NCI-H146 treated with DMSO at 0.1 percent for 48 hours (cell line): ENCODE results near the gene LYVE1.

Experiments
- DNase-seq: peaks from one replicate; lab custom pipeline; 2025; ENCODE audit not compliant: unreplicated experiment; lab: John Stamatoyannopoulos, UW

Gene LYVE1

DNA sequence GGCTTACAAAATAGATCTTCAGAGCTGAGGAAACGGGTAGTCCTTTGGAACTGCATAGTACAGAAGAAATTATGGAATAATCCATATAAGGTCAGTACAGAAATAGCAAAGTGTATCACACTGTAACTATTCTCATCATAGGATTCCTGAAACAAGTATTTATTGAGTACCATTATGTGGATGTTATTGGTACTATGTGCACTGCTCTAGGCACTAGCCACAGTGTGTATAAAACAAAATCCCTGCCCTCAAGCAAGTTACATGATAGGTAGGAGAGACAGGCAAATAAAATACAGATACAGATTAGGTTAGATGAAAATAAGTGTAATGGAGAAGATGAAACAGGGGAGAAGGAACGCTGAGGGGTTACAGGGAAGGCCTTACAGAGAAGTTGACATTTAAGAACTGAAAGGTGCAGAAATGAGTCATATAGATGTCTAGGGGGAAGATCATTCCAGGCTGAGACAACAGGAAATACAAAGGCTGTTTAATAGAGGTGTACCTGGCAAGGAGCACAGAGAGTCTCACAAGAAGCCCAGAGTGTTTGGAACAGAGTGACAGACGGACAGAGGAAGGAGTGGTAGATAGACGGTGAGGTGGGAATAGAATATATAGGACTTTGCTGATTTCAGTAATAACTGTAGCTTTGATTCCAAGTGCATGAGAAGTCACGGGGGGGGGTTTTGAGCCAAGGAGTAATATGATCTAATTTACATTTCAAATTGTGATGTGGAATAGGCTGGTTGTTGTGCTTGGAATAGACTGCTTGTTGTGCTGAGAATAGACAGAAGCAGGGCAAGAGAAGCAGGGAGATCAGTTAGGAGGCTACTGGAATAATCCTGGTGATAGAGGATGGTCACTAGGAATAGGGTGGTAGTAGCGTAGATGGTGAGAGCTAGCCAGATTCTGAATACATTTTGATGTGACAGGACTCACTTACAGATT is 41.2 kb downstream of the LYVE1 start:
- DNase-seq = no peak

DNA sequence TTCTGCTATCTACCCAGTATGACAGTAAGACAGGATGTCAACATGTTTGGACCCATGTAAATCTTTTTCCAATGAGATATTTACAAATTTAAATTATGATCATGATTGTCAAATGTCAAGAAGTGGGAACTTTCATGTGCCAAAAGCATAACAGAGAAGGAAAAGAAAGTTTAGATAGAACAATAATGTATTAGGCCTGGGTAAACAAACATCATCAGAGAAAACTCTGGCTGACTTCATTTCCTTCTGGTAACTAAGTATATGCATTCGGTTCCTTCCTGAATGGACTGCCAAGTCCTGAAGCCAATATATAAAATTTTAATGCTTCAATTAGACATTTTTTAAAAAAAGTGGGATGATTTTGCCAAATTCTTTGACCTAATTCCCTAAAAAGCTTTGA is 44.0 kb downstream of the LYVE1 start:
- DNase-seq = no peak

DNA sequence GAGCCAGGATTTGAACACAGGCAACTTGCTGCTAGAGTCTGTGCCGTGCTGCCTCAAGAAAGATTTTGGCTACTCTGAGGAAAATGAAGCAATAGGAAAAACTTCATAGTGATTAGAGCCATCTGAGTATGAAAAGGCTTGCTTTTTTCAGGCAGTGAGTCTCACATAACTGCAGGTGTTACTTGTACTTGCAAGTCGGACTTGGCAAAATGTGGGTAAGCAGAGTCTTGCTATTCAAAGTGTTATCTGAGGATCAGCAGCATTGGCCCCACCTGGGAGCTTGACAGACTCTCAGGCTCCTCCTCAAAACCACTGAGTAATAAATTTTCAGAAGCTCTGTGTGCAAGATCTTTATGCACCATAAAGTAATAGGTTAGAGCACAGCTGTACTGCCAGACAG is 45.5 kb downstream of the LYVE1 start:
- no peak for DNase-seq

GRCh38 chr11:10522276-10522675 is 46.2 kb downstream of the LYVE1 start:
- DNase-seq = no peak

DNA sequence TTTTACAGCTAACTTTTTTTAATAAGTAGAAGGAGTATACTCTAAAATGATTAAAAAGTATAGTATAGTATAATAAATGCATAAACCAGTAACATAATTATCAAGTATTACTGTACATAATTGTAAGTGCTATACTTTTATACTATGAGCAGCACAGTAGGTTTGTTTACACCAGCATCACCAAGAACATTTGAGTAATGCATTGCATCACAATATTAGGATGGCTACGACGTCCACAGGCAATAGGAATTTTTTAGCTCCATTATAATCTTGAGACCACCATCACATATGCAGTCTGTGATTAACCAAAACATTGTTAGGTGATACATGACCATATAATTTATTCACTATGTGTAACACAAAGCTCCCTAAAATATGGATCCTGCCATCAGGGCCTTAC is 47.9 kb downstream of the LYVE1 start:
- DNase-seq = no peak

DNA sequence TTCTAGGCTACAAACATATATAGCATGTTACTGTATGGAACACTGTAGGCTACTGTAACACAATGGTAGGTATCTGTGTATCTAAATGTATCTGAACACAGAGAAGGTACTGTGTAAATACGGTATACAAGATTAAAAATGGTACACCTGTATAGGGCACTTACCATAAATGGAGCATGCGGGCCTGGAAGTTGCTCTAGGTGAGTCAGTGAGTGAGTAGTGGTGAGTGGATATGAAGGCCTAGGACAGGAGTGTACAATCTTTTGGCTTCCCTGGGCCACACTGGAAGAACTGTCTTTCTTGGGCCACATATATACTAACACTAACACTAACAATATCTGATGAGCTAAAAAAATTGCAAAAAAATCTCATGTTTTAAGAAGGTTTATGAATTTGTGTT is 48.8 kb downstream of the LYVE1 start:
- no peak for DNase-seq

DNA sequence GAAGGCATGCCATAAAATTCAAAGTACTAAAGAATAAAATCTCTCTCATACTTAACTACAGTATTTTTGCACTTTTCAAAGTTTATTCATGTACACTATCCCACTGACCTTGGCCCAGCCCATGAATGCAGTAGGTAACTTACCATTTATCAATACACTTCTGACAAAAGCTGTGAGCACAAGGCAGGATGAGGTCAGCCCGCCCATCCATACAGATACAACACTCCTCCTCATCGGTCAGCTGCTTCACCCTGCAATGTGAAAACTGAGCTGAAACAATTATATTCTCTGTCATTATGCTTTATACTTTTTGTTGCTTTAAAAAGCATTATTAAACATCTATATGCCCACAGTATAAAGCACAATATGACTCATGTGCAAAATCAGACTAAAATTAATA is 49.6 kb downstream of the LYVE1 start:
- DNase-seq = no peak

DNA sequence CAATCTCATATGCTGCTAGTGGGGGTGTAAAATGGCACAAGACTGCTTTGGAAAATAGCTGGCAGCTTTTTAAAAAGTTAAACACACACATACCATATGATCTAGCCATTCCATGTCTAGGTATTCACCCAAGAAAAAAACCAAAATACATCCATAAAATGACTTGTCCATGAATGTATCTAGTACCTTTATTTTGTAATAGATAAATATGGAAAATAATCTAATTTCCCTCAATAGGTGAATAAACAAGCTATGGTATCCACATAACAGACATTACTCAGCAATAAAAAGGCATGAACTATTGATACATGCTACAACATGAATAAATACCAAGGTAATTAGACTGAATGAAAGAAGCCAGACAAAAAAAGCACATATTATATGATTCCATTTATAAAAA is 50.3 kb downstream of the LYVE1 start:
- no peak for DNase-seq

DNA sequence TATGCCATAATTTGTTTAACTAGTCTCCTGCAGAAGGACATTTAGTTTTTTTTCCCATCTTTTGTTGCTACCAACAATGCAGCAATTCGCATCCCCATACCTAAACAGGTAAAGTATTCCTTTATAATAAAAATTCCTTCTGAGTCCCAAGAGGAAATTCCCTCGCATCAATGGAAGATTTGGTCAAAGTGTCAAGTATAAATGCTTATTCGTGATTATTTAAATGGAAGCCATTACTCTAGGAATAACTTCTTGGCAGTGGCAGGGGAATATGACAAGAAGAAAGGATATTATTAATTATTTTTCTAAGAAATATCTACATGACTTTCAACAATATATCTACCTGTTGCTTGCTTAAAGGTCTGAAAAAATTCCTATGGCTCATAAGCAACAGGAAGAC is 53.0 kb downstream of the LYVE1 start:
- DNase-seq = no peak

DNA sequence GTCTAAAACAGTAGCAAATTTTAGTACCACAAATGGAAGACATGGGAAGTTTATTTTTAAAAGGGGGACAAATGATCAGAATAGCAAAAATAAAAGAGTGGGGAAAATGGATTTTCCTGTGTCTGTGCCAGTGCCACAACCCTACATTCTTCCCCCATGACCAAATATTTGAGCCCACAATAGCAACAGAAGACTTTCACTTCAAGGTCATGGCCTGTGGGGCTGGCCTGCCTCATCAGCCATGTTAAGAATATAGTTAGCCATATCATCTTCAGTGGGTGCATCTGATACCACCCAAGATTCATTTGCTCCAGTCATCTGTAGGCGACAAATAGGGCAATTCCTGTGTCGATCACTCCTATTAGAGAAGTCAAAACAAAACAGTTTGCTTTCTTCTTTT is 53.8 kb downstream of the LYVE1 start:
- no peak for DNase-seq

DNA sequence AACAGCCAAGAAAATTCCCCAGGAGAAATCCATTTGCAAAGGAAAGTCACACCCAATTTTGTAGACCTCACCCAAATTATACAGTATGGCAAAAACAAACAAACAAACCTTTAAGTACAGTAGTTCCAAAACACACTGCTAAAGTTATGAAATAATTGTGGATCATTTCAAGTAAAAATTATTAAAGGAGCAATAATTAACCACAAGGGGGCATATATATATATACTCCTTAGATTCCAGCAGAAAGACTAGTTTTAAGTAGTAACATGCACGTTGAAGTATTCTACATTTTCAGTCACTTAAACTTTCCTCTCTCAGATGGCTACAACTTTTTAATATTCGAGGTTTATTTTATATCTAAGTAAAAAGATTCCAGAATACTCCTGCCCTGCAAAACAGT is 54.3 kb downstream of the LYVE1 start:
- DNase-seq = no peak

- DNase-seq = no peak
Measured at GRCh38 chr11:10511181-10511621, 57.3 kb downstream of the LYVE1 start.
